Gastrocnemius medialis (tissue), 4 donors: ENCODE measurements around the gene CRYBG3.

Source experiments
- POLR2A ChIP-seq, 2 donors: fragments of 450-650 bp; IDR thresholded peaks; one replicate each; pipeline ENCODE4 v1.6.1; 2017; ENCODE audit warnings: antibody characterized with exemption in 2 of 2, mild to moderate bottlenecking in 2 of 2, moderate library complexity in 2 of 2
- TF ChIP-seq, protein P1 (sequence below), 5 experiments: fragments of 450-650 bp in 3 of 5; fragments of 200-600 bp in 2 of 5; sonication (generic) in 2 of 5; IDR thresholded peaks in 4 of 5; conservative IDR thresholded peaks in 1 of 5; 1 replicate in 4 of 5; 2 replicates in 1 of 5; pipeline ENCODE4 v1.5.1; 2016 to 2019; ENCODE audit warnings: antibody characterized with exemption in 5 of 5, mild to moderate bottlenecking in 3 of 5, moderate library complexity in 3 of 5

DNA sequence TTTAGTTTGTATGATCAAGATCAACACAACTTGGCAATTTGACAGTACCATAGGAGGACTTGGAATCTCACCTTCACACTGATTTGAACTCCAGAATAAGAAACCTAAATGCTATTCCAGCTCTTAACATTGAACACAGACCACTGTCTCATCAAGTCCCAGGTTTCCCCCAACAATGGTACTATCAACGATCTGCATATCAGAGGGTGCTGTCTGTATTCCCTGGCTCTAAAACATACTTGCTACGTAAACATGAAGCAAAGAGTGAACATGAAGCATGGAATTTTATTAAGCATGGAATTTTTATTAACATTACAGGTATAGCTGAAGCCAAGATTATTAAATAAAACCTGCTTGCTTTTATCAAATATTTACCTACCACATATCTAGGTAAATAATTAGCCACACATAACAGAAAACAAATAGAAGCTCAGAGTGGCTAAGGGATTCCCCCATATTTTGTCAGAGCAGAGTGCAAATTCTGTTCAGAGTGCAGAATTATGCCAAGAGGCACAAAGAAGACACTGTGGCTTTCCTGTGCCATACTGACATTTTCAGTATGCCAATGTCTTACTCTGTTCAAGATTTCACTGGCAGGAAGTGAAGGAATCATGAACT lies 172.6 kb downstream of the CRYBG3 start:
- TF ChIP-seq, protein P1, sequence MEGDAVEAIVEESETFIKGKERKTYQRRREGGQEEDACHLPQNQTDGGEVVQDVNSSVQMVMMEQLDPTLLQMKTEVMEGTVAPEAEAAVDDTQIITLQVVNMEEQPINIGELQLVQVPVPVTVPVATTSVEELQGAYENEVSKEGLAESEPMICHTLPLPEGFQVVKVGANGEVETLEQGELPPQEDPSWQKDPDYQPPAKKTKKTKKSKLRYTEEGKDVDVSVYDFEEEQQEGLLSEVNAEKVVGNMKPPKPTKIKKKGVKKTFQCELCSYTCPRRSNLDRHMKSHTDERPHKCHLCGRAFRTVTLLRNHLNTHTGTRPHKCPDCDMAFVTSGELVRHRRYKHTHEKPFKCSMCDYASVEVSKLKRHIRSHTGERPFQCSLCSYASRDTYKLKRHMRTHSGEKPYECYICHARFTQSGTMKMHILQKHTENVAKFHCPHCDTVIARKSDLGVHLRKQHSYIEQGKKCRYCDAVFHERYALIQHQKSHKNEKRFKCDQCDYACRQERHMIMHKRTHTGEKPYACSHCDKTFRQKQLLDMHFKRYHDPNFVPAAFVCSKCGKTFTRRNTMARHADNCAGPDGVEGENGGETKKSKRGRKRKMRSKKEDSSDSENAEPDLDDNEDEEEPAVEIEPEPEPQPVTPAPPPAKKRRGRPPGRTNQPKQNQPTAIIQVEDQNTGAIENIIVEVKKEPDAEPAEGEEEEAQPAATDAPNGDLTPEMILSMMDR (IDR thresholded peaks at IDR 0.05 in 4 of 5, conservative IDR thresholded peaks at IDR 0.05 in 1 of 5) = no peak
- TF ChIP-seq POLR2A (IDR thresholded peaks at IDR 0.05) = no peak
